Measurements from ENCODE around the gene RCBTB2.

DNA sequence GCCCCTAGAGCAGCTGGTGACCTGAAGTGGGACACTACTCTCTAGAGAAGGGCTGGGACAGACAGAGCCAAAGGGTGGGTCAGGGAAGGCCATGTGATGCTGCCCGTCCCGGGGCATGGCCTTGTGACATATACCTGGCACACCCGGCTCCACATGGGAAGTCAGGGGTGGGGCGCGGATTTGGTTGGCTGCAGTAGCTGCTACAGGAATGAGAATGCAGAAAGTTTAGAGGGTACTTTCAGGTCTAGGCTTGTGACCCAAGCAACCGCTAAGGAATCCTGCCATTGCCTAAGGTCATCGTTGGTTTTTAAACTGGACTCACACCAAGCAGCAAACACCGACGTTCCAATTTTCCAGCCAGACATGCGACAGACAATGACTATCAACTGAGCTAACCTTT lies 25.9 kb downstream of the RCBTB2 start:
- no peak for TF ChIP-seq ZNF514 (tag by site-specific recombination; IDR thresholded peaks at IDR 0.05)
- TF ChIP-seq, protein P1, sequence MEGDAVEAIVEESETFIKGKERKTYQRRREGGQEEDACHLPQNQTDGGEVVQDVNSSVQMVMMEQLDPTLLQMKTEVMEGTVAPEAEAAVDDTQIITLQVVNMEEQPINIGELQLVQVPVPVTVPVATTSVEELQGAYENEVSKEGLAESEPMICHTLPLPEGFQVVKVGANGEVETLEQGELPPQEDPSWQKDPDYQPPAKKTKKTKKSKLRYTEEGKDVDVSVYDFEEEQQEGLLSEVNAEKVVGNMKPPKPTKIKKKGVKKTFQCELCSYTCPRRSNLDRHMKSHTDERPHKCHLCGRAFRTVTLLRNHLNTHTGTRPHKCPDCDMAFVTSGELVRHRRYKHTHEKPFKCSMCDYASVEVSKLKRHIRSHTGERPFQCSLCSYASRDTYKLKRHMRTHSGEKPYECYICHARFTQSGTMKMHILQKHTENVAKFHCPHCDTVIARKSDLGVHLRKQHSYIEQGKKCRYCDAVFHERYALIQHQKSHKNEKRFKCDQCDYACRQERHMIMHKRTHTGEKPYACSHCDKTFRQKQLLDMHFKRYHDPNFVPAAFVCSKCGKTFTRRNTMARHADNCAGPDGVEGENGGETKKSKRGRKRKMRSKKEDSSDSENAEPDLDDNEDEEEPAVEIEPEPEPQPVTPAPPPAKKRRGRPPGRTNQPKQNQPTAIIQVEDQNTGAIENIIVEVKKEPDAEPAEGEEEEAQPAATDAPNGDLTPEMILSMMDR (tag by site-specific recombination; IDR thresholded peaks at IDR 0.05) = no peak
- TF ChIP-seq KLF10 (tag by site-specific recombination; IDR thresholded peaks at IDR 0.05) = no peak
- TF ChIP-seq BCL11B (tag by site-specific recombination; IDR thresholded peaks at IDR 0.05; ENCODE audit: low read depth) = no peak
- no peak for TF ChIP-seq ZNF549 (tag by site-specific recombination; IDR thresholded peaks at IDR 0.05)
- no peak for TF ChIP-seq ZFP3 (tag by site-specific recombination; IDR thresholded peaks at IDR 0.05; ENCODE audit: low read depth)
- TF ChIP-seq ZNF184 (tag by site-specific recombination; IDR thresholded peaks at IDR 0.05) = no peak
- TF ChIP-seq ZNF302 (tag by site-specific recombination; IDR thresholded peaks at IDR 0.05; ENCODE audit: low read depth) = no peak
- TF ChIP-seq ZBTB10 (tag by site-specific recombination; IDR thresholded peaks at IDR 0.05) = no peak
- TF ChIP-seq ZNF133 (tag by site-specific recombination; IDR thresholded peaks at IDR 0.05) = no peak
